ENCODE results near the gene PARP1.

Gene PARP1

GRCh38 chr1:226449823-226450222, 41.9 kb upstream of the PARP1 start:
- no peak for DNase-seq (ENCODE audit: low read depth)
- no peak overlapping the region for H3K4me3 ChIP-seq (ENCODE audit: low read depth, low read length)
- TF ChIP-seq CTCF (IDR thresholded peaks at IDR 0.05; ENCODE audit: control insufficient read depth, extremely low read depth, insufficient read depth), result no peak

DNA sequence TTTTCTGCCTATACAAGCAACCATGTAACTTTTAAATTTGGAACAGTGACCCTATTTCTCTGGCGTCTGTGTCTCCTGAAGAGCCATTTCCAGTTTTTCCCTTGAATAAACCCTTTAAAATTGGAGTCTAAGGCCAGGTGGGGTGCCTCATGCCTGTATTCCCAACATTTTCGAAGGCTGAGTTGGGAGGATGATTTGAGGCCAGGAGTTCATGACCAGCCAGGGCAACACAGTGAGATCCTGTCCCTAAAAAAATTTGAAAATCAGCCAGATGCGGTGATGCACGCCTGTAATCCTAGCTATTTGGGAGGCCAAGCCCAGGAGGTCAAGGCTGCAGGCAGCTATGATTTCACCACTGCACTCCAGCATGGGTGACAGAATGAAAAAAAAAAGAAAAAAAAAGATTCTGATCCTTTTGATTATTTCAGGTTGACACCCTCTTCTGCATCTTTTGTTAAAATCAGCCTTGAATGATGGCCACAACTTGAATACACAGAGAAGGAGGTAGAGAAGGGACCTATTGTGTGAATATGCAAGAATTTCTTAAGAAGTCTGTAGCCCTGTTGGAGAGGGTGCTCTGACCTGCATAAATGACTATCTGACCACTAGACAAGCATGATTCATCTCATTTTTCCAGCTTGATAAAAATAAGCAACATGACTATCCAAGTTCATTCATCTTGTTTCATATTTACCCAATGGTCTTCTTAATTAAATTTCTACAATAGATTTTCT, 40.2 kb upstream of the PARP1 start:
- no peak overlapping the region for H3K4me3 ChIP-seq (ENCODE audit: low read depth, low read length)
- no peak for DNase-seq (ENCODE audit: low read depth)
- no peak for TF ChIP-seq CTCF (IDR thresholded peaks at IDR 0.05; ENCODE audit: control insufficient read depth, extremely low read depth, insufficient read depth)

DNA sequence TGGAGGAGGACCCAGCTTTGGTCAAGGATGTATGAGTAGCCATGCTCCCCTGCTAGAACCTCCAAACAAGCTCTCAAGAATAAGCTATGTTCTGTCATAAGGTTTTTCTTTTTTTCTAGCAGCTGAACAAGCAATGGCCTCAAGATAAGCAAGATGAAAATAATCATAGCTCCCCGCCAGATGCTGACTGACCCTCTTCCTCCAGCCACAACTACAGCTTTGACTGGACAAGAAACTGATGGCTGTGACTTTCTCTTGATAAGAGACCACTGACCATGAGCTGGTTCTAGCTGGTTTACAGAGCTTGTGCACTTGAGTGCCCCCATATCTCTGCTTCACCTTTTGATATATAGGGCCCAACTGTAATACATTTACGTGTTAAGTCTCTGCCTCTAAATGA, 38.2 kb upstream of the PARP1 start:
- no peak for DNase-seq (ENCODE audit: low read depth)
- H3K4me3 ChIP-seq (ENCODE audit: low read depth, low read length), result no peak overlapping the region
- no peak for TF ChIP-seq CTCF (IDR thresholded peaks at IDR 0.05; ENCODE audit: control insufficient read depth, extremely low read depth, insufficient read depth)

DNA sequence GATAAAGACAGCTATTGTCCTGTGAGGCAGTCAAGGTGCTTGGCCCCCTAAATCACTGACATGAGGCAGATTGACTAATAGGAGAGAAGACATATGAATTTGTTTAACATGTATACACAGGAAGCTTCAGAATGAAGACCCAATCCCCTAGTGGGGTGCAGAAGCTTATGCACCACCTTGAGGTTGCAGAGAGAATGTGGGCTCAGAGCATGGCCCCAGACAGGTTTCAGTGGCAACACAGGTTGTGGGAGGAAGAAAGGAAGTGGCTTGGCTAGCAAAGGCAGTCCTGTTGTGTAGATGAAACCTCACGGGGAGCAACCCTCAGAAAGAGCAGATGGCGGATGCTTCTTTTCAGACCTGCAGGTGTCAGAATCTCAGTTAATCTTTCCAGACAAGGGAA, 37.0 kb upstream of the PARP1 start:
- TF ChIP-seq CTCF (IDR thresholded peaks at IDR 0.05; ENCODE audit: control insufficient read depth, extremely low read depth, insufficient read depth), result no peak
- no peak for DNase-seq (ENCODE audit: low read depth)
- no peak overlapping the region for H3K4me3 ChIP-seq (ENCODE audit: low read depth, low read length)

- DNase-seq (ENCODE audit: low read depth), result no peak
- H3K4me3 ChIP-seq (ENCODE audit: low read depth, low read length), result no peak overlapping the region
- no peak for TF ChIP-seq CTCF (IDR thresholded peaks at IDR 0.05; ENCODE audit: control insufficient read depth, extremely low read depth, insufficient read depth)
Observed at GRCh38 chr1:226443439-226443838, 35.5 kb upstream of the PARP1 start.

DNA sequence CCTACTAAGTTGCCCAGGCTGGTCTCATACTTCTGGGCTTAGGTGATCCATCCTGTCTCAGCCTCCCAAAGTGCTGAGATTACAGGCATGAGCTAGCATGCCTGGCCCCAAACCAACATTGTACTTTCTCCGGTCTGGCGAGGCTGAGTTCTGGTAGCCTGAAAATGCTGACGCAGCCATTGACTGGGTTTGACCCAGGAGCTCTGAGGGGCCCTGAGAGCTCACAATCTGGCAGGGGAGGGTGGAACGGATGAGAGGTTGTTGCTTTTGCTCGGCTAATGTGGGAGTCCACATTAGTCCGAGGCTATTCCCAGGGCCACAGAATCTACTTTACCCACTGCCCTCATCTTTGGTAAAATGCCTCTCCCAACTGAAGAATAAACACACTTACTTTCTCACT, 35.1 kb upstream of the PARP1 start:
- no peak overlapping the region for H3K4me3 ChIP-seq (ENCODE audit: low read depth, low read length)
- no peak for TF ChIP-seq CTCF (IDR thresholded peaks at IDR 0.05; ENCODE audit: control insufficient read depth, extremely low read depth, insufficient read depth)

DNA sequence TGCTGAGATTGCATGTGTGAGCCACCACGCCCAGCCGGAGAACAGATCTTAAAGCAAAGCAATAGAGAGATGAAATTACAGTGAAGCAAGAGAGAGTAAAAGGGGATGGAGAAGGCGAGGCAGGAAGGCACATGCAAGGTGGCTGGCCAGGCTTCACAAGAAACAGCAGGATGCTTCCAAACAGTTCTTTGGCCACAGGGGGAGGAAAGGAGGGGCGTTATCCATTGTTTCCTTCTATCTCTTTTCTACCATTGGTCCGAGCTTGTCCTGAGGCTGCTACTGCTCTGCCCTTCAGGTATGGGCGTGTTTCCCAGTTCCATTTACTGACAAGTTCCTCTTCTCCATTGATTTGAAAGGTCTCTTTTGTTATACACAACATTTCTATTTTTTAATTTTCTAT, 33.7 kb upstream of the PARP1 start:
- H3K4me3 ChIP-seq (ENCODE audit: low read depth, low read length), result no peak overlapping the region
- TF ChIP-seq CTCF (IDR thresholded peaks at IDR 0.05; ENCODE audit: control insufficient read depth, extremely low read depth, insufficient read depth), result no peak

More for the DNA sequence above, 35.1 kb upstream of the PARP1 start:
- no peak for DNase-seq (ENCODE audit: low read depth)

More for the DNA sequence above, 33.7 kb upstream of the PARP1 start:
- no peak for DNase-seq (ENCODE audit: low read depth)

Measured in LNCaP clone FGC (cell line).